Lung (tissue), 12 donors: ENCODE data around the gene KRT16. TPM values are rescaled to one million over a fixed set of nuclear protein-coding genes. Genes with fewer than 3 reads are reported as not detected.
A peak's percentile ranks its signal among the peaks of the same experiment; 100 is the strongest.
"Not testable (repeated sequence)": the region's sequence is repeated elsewhere in the genome, so short reads cannot be mapped to it uniquely, and the experiment has no call there.

ENCODE experiments used
- ATAC-seq: fragments of 200-7000 bp; cut with Tn5 transposase; one replicate; pipeline ENCODE4 v1.9.1; 2020; ENCODE audit warnings: moderate number of reproducible peaks; ENCODE audit not compliant: insufficient read depth, low FRiP score
- DNase-seq, 3 donors: peaks; one replicate each; pipeline ENCODE4 v3.0.0-alpha.2; 2013 to 2017
- H3K27ac ChIP-seq, 2 donors: one replicate each; pipeline ENCODE4 v1.5.1; 2013; ENCODE audit warnings: mild to moderate bottlenecking in 2 of 2, moderate library complexity in 2 of 2, control low read depth in 1 of 2, inconsistent platforms in 1 of 2, low read depth in 1 of 2, low read length in 1 of 2
- H3K27me3 ChIP-seq, 3 donors: one replicate each; pipeline ENCODE4 v1.5.1; 2013; ENCODE audit warnings: low read length in 2 of 3; ENCODE audit not compliant: control insufficient read depth in 3 of 3, insufficient read depth in 3 of 3
- H3K36me3 ChIP-seq, 4 donors: one replicate each; pipeline ENCODE4 v1.5.1; 2013; ENCODE audit warnings: low read length in 4 of 4, mild to moderate bottlenecking in 1 of 4, moderate library complexity in 1 of 4; ENCODE audit not compliant: control insufficient read depth in 4 of 4, insufficient read depth in 4 of 4
- H3K4me1 ChIP-seq, 5 donors: one replicate each; pipeline ENCODE4 v1.5.1; 2013; ENCODE audit warnings: low read length in 5 of 5, mild to moderate bottlenecking in 2 of 5, moderate library complexity in 1 of 5; ENCODE audit not compliant: control insufficient read depth in 5 of 5, insufficient read depth in 5 of 5
- H3K4me3 ChIP-seq: one replicate; pipeline ENCODE4 v1.5.1; 2013; ENCODE audit warnings: mild to moderate bottlenecking, control low read depth, moderate library complexity
- H3K9ac ChIP-seq, 2 donors: one replicate each; pipeline ENCODE4 v1.5.1; 2013; ENCODE audit warnings: low read length in 2 of 2, control low read depth in 1 of 2; ENCODE audit not compliant: insufficient read depth in 1 of 2
- H3K9me3 ChIP-seq, 4 donors: one replicate each; pipeline ENCODE4 v1.5.1; 2013; ENCODE audit warnings: low read length in 3 of 4, mild to moderate bottlenecking in 1 of 4, moderate library complexity in 1 of 4; ENCODE audit not compliant: control insufficient read depth in 4 of 4, insufficient read depth in 3 of 4
- WGBS, 2 donors: extraction: QIAGEN DNeasy Blood & Tissue Kit; methylation state at CpG; one replicate each; pipeline ENCODE4 v1.1.7; 2013; 5-methylcytosine and 5-hydroxymethylcytosine counted together
- polyA plus RNA-seq, 2 donors: library from polyadenylated mRNA; stranded (reverse); fragments of 200-250 nt; gene quantifications; one replicate each; pipeline ENCODE4 v1.2.1, GENCODE V29; 2013
- total RNA-seq, 2 donors: library from RNA; depleted of rRNA in 1 of 2; stranded (reverse); fragments of >200 nt in 1 of 2; gene quantifications; one replicate each; pipeline ENCODE4 v1.2.1, GENCODE V29; 2014 to 2021
- TF ChIP-seq, protein P1 (sequence below): IDR thresholded peaks from 2 replicates; pipeline ENCODE4 v1.5.1; 2012; ENCODE audit warnings: mild to moderate bottlenecking; ENCODE audit errors: control extremely low read depth, extremely low read depth
- donor health status: control.
- donor health status: control.
- donor health status: Bipolar disorder and iron deficiency.
- donor health status: healthy.
- donor health status: DM: yes; HTN: yes; CAD: no.

KRT16 gene
- total and polyA plus RNA-seq, 4 donors = 0.10 to 0.28 (median 0.18) TPM; not detected in 1

GRCh38 chr17:41647940-41648410 is 35.4 kb upstream of the KRT16 start:
- DNase-seq = peak; percentile 83 to 89 (median 84)
- TF ChIP-seq, protein P1, sequence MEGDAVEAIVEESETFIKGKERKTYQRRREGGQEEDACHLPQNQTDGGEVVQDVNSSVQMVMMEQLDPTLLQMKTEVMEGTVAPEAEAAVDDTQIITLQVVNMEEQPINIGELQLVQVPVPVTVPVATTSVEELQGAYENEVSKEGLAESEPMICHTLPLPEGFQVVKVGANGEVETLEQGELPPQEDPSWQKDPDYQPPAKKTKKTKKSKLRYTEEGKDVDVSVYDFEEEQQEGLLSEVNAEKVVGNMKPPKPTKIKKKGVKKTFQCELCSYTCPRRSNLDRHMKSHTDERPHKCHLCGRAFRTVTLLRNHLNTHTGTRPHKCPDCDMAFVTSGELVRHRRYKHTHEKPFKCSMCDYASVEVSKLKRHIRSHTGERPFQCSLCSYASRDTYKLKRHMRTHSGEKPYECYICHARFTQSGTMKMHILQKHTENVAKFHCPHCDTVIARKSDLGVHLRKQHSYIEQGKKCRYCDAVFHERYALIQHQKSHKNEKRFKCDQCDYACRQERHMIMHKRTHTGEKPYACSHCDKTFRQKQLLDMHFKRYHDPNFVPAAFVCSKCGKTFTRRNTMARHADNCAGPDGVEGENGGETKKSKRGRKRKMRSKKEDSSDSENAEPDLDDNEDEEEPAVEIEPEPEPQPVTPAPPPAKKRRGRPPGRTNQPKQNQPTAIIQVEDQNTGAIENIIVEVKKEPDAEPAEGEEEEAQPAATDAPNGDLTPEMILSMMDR = peak; percentile 93
- Histone ChIP-seq H3K4me1 (peaks cover 0 to 29% (median 14%) of the 10 kb centered on the region in 5 donors), H3K9me3 (peaks cover 0 to 4% (median 0%) of the 10 kb centered on the region in 4 donors), H3K36me3 (no peaks in the 10 kb centered on the region), H3K4me3 (no peak overlapping the region), H3K27ac (no peak overlapping the region), H3K27me3 (no peaks in the 10 kb centered on the region), H3K9ac (no peak overlapping the region)
- 1 to 2% methylated on average over 22 of the region's 22 CpGs for WGBS, 2 donors
- peak; percentile 65 for ATAC-seq

DNA sequence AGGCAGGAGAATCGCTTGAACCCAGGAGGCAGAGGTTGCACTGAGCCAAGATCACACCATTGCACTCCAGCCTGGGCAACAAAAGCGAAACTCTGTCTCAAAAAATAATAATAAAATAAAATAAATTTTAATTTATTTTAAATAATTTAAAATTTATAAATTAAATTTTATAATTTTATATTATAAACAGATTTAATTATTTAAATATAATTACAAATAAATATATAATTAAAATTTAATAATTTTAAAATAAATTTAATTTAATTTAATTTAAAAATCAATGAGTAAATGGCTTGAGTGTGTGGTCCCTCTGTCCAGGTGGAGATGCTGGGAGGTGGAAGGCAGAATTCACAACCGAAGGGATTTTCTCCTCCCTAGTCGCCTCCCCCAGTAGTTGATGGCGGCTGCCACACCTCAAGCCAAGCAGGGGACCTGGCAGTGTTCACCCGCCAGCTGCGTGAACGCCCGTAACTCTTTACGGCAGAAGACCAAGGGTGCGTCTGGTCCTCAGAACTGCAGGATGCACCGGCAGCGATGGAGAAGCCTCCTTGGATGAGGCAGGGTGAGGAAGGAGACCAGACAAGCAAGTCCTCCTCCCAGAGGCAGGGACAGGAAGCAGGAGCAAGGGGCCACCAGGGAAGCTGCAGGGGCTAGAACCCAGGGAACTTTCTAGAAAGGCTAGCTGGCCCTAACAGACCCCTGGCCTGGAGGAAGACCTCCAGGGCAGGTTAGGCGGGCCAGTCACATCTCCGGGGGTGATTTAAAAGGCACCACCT is 34.7 kb upstream of the KRT16 start:
- Histone ChIP-seq H3K27ac (no peak overlapping the region), H3K36me3 (no peaks in the 10 kb centered on the region), H3K9ac (no peak overlapping the region), H3K27me3 (no peaks in the 10 kb centered on the region), H3K4me3 (no peak overlapping the region), H3K9me3 (peaks cover 0 to 4% (median 0%) of the 10 kb centered on the region in 4 donors), H3K4me1 (peaks cover 0 to 25% (median 14%) of the 10 kb centered on the region in 5 donors)
- ATAC-seq (no peak), DNase-seq (no peak)
- TF ChIP-seq, protein P1 = no peak
- 75 to 79% methylated on average over 15 of the region's 15 CpGs for WGBS, 2 donors

- H3K9ac ChIP-seq = no peak overlapping the region
- H3K27me3 ChIP-seq = no peaks in the 10 kb centered on the region
- 87 to 93% methylated on average over 13 of the region's 13 CpGs for WGBS, 2 donors
- H3K36me3 ChIP-seq = no peaks in the 10 kb centered on the region
- H3K9me3 ChIP-seq = no peaks in the 10 kb centered on the region
- no peak overlapping the region for H3K4me3 ChIP-seq
- ATAC-seq = no peak
- TF ChIP-seq, protein P1 = no peak
- no peak overlapping the region for H3K27ac ChIP-seq
- DNase-seq = no peak
- peaks cover 0 to 2% (median 0%) of the 10 kb centered on the region in 5 donors for H3K4me1 ChIP-seq
These were observed 29.9 kb upstream of the KRT16 start for GRCh38 chr17:41642252-41643156.

- H3K4me3 ChIP-seq, H3K27ac ChIP-seq, H3K9me3 ChIP-seq, H3K9ac ChIP-seq, H3K36me3 ChIP-seq, H3K27me3 ChIP-seq, ATAC-seq, DNase-seq: not testable (repeated sequence)
- WGBS, 2 donors = 94 to 96% methylated on average over 5 of the region's 5 CpGs
- peaks cover 0 to 14% (median 3%) of the 10 kb centered on the region in 5 donors for H3K4me1 ChIP-seq
These were observed 28.0 kb upstream of the KRT16 start for GRCh38 chr17:41640596-41640995.
